OCI-LY1 (cell line): ENCODE data around the gene IL21R.

Source experiments
- H2AFZ ChIP-seq: fragments of 200-600 bp; sonication (generic), shearing (Covaris generic); 2 replicates; pipeline ENCODE4 v1.6.0; 2014; ENCODE audit warnings: antibody characterized with exemption, mild to moderate bottlenecking, low read length
- H3F3A ChIP-seq: fragments of 200-600 bp; sonication (generic), shearing (Covaris generic); 2 replicates; pipeline ENCODE4 v1.6.0; 2014; ENCODE audit warnings: mild to moderate bottlenecking, antibody characterized with exemption, low read length, moderate library complexity; ENCODE audit not compliant: insufficient read depth
- H3K27ac ChIP-seq: fragments of 200-600 bp; sonication (generic); 2 replicates; pipeline ENCODE4 v1.5.1; 2014; ENCODE audit warnings: low read length, mixed run types, mild to moderate bottlenecking, low read depth; ENCODE audit not compliant: poor library complexity, severe bottlenecking
- H3K27me3 ChIP-seq: fragments of 200-600 bp; sonication (generic); 2 replicates; pipeline ENCODE4 v1.6.0; 2014; ENCODE audit warnings: antibody characterized with exemption, mild to moderate bottlenecking, low read length, moderate library complexity; ENCODE audit not compliant: insufficient read depth
- H3K36me3 ChIP-seq: fragments of 200-600 bp; sonication (generic); 2 replicates; pipeline ENCODE4 v1.6.1; 2014; ENCODE audit warnings: mild to moderate bottlenecking, antibody characterized with exemption, low read length, moderate library complexity, mixed read lengths; ENCODE audit not compliant: insufficient read depth
- H3K4me1 ChIP-seq: fragments of 200-600 bp; sonication (generic); 2 replicates; pipeline ENCODE4 v1.5.1; 2014; ENCODE audit warnings: mild to moderate bottlenecking, low read length, moderate library complexity; ENCODE audit not compliant: insufficient read depth, severe bottlenecking
- H3K4me2 ChIP-seq: fragments of 200-600 bp; sonication (generic), shearing (Covaris generic); 2 replicates; pipeline ENCODE4 v1.6.1; 2014; ENCODE audit warnings: low read length
- H3K4me3 ChIP-seq: fragments of 200-600 bp; sonication (generic); 2 replicates; pipeline ENCODE4 v1.5.1; 2014; ENCODE audit warnings: low read length, low read depth, mild to moderate bottlenecking, mixed read lengths; ENCODE audit not compliant: poor library complexity, severe bottlenecking
- H3K79me2 ChIP-seq: fragments of 200-600 bp; shearing (Covaris generic); 2 replicates; pipeline ENCODE4 v1.6.1; 2016; ENCODE audit warnings: mixed run types, low read length, mixed read lengths; ENCODE audit not compliant: insufficient read depth
- H3K9ac ChIP-seq: fragments of 200-600 bp; sonication (generic), shearing (Covaris generic); 2 replicates; pipeline ENCODE4 v1.6.1; 2014; ENCODE audit warnings: mild to moderate bottlenecking, low read length, mixed read lengths
- H3K9me2 ChIP-seq: fragments of 200-600 bp; sonication (generic), shearing (Covaris generic); 2 replicates; pipeline ENCODE4 v1.6.1; 2014; ENCODE audit warnings: low read depth, mild to moderate bottlenecking, low read length, mixed read lengths
- H3K9me3 ChIP-seq: fragments of 200-600 bp; shearing (Covaris generic); 2 replicates; pipeline ENCODE4 v1.6.1; 2014; ENCODE audit warnings: low read length, mixed read lengths
- H4K20me1 ChIP-seq: fragments of 200-600 bp; sonication (generic), shearing (Covaris generic); 2 replicates; pipeline ENCODE4 v1.6.0; 2016; ENCODE audit warnings: mild to moderate bottlenecking, low read length; ENCODE audit not compliant: insufficient read depth
- EZH2 ChIP-seq: fragments of 200-600 bp; sonication (generic), shearing (Covaris generic); IDR thresholded peaks from 2 replicates; pipeline ENCODE4 v1.8.0; 2017; ENCODE audit warnings: borderline replicate concordance, mixed run types, mild to moderate bottlenecking, antibody characterized with exemption, low read length, moderate library complexity, mixed read lengths
- TF ChIP-seq, protein P1 (sequence below): fragments of 200-600 bp; sonication (generic), shearing (Covaris generic); IDR thresholded peaks from 2 replicates; pipeline ENCODE4 v1.5.1; 2017; ENCODE audit warnings: mild to moderate bottlenecking, antibody characterized with exemption, low read length, moderate library complexity, mixed read lengths

Gene IL21R

DNA sequence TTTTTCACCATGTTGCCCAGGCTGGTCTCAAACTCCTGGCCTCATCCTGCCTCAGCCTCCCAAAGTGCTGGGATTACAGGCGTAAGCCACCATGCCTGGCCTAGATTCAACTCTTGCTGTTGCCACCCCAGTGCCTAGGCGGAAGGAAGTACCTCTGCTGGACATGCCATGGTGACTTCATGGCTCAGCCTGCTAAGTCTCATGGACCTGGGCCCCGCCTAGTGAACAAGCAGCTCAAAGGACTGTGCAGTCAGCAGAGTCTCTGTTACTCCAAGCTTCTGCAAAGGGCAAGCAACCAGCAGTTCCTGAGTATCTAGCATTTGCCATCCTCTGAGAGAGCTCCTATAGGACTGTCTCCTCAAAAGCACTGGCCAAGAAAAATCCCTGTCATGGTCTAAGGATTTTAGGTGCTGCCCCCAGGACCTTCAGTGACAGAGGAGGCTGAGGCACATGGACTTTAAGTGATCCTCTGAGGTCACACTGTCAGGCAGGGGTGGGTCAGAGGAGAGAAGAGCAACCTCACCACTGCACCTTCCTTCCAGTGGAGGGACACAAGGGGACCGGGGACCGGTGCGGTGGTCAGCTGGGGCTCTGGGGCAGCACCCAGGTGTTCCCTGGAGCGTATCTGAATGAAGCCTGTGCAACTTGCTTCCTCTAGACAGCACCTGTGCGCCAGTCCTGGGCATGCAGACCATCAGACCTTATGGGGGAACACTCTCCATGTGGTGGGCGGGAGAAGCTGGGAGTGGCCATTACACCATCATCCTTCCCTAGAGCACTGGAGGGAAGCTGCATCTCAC lies 71.3 kb downstream of the IL21R start:
- no peaks in the 10 kb centered on the region for H3K9me3 ChIP-seq
- H3K79me2 ChIP-seq = no peaks in the 10 kb centered on the region
- H3K4me1 ChIP-seq = no peaks in the 10 kb centered on the region
- no peak overlapping the region for H2AFZ ChIP-seq
- no peak overlapping the region for H3K4me2 ChIP-seq
- TF ChIP-seq, protein P1, sequence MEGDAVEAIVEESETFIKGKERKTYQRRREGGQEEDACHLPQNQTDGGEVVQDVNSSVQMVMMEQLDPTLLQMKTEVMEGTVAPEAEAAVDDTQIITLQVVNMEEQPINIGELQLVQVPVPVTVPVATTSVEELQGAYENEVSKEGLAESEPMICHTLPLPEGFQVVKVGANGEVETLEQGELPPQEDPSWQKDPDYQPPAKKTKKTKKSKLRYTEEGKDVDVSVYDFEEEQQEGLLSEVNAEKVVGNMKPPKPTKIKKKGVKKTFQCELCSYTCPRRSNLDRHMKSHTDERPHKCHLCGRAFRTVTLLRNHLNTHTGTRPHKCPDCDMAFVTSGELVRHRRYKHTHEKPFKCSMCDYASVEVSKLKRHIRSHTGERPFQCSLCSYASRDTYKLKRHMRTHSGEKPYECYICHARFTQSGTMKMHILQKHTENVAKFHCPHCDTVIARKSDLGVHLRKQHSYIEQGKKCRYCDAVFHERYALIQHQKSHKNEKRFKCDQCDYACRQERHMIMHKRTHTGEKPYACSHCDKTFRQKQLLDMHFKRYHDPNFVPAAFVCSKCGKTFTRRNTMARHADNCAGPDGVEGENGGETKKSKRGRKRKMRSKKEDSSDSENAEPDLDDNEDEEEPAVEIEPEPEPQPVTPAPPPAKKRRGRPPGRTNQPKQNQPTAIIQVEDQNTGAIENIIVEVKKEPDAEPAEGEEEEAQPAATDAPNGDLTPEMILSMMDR = no peak
- H3F3A ChIP-seq = no peaks in the 10 kb centered on the region
- H3K4me3 ChIP-seq = no peak overlapping the region
- H3K9me2 ChIP-seq = no peaks in the 10 kb centered on the region
- H4K20me1 ChIP-seq = no peaks in the 10 kb centered on the region
- peaks cover 82% of the 10 kb centered on the region for H3K36me3 ChIP-seq
- no peak overlapping the region for H3K27ac ChIP-seq
- no peak overlapping the region for H3K9ac ChIP-seq
- H3K27me3 ChIP-seq = no peaks in the 10 kb centered on the region

DNA sequence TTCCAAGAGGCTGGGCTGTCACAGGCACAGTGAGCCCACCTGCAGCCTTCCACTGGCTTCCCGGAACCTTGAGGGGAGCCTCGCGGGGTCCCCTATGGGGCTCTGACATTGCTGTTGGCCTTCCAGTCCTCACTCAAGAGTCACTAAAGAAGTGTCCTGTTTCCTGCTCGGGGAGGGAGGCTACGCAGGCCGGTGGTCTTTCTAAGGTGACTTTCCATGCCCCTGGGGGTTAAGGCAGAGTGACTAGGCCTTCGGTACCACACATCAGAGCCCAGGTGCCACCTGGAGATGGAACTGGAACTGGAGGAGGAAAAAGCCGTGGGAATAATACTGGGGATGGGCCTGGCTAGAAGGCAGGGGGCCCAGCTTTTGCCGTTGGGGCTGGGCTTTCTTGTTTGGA lies 72.1 kb downstream of the IL21R start:
- no peaks in the 10 kb centered on the region for H4K20me1 ChIP-seq
- H3K79me2 ChIP-seq = no peaks in the 10 kb centered on the region
- TF ChIP-seq, protein P1 = no peak
- no peak for TF ChIP-seq EZH2
- H3K36me3 ChIP-seq = peaks cover 83% of the 10 kb centered on the region
- H3K9me2 ChIP-seq = no peaks in the 10 kb centered on the region
- H3K4me2 ChIP-seq = no peak overlapping the region
- no peak overlapping the region for H3K27ac ChIP-seq
- H3F3A ChIP-seq = no peaks in the 10 kb centered on the region
- H3K9ac ChIP-seq = no peak overlapping the region
- H3K4me1 ChIP-seq = no peaks in the 10 kb centered on the region
- no peak overlapping the region for H3K4me3 ChIP-seq
- H3K9me3 ChIP-seq = no peaks in the 10 kb centered on the region
- no peak overlapping the region for H2AFZ ChIP-seq
- no peaks in the 10 kb centered on the region for H3K27me3 ChIP-seq

DNA sequence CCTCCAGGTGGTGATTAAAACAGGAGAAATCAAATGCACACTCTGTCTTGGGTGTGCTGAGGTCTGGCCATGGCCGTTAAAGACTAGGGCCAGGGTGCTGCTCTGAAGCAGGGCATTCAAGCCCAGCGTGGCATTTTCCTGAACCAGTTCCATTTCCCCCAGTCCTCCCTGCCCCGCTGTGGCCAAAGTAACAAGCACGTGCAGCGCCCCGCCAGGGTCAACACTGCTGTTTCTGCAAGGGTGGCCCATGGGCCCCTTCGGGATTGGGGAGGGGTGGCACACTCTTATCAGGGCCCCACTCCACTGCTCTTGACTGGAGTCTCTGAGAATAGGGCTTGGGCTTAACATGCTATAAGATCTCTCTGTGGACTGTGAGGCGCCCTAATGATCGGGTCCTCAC lies 72.9 kb downstream of the IL21R start:
- no peaks in the 10 kb centered on the region for H3K27me3 ChIP-seq
- H3K4me3 ChIP-seq = no peak overlapping the region
- H3K9me2 ChIP-seq = no peaks in the 10 kb centered on the region
- H3K4me2 ChIP-seq = no peak overlapping the region
- TF ChIP-seq, protein P1 = no peak
- TF ChIP-seq EZH2 = no peak
- H3K4me1 ChIP-seq = no peaks in the 10 kb centered on the region
- H3K79me2 ChIP-seq = no peaks in the 10 kb centered on the region
- H3K36me3 ChIP-seq = peaks cover 74% of the 10 kb centered on the region
- H3K9ac ChIP-seq = no peak overlapping the region
- no peaks in the 10 kb centered on the region for H4K20me1 ChIP-seq
- no peak overlapping the region for H2AFZ ChIP-seq
- H3K27ac ChIP-seq = no peak overlapping the region
- no peaks in the 10 kb centered on the region for H3K9me3 ChIP-seq
- H3F3A ChIP-seq = no peaks in the 10 kb centered on the region
